HEK293T (cell line): ENCODE results near the gene SGCA.

Source experiments
- ARNT ChIP-seq: fragments of 450-650 bp; IDR thresholded peaks from 2 replicates; pipeline ENCODE4 v1.6.1; 2017; ENCODE audit warnings: mild to moderate bottlenecking
- BHLHE40 ChIP-seq: fragments of 450-650 bp; IDR thresholded peaks from 2 replicates; pipeline ENCODE4 v1.6.1; 2016; ENCODE audit warnings: mild to moderate bottlenecking, moderate library complexity, borderline replicate concordance
- CTBP1 ChIP-seq: fragments of 450-650 bp; IDR thresholded peaks from 2 replicates; pipeline ENCODE4 v1.6.1; 2016; ENCODE audit warnings: borderline replicate concordance
- ELF4 ChIP-seq: fragments of 450-650 bp; IDR thresholded peaks from 2 replicates; pipeline ENCODE4 v1.6.1; 2017; ENCODE audit warnings: antibody characterized with exemption
- FOXA1 ChIP-seq: fragments of 450-650 bp; IDR thresholded peaks from 2 replicates; pipeline ENCODE4 v1.6.1; 2016; ENCODE audit warnings: mild to moderate bottlenecking
- FOXK2 ChIP-seq: fragments of 450-650 bp; IDR thresholded peaks from 2 replicates; pipeline ENCODE4 v1.6.1; 2016; ENCODE audit warnings: mild to moderate bottlenecking
- FOXM1 ChIP-seq: fragments of 450-650 bp; IDR thresholded peaks from 2 replicates; pipeline ENCODE4 v1.6.1; 2017; ENCODE audit warnings: mild to moderate bottlenecking, borderline replicate concordance
- HDGF ChIP-seq: fragments of 450-650 bp; IDR thresholded peaks from 2 replicates; pipeline ENCODE4 v1.6.1; 2017; ENCODE audit warnings: antibody characterized with exemption, borderline replicate concordance
- L3MBTL2 ChIP-seq: fragments of 450-650 bp; conservative IDR thresholded peaks from 2 replicates; pipeline ENCODE4 v1.6.1; 2016; ENCODE audit warnings: mild to moderate bottlenecking
- LEF1 ChIP-seq: fragments of 450-650 bp; IDR thresholded peaks from 2 replicates; pipeline ENCODE4 v1.6.1; 2017; ENCODE audit warnings: mild to moderate bottlenecking, borderline replicate concordance
- NFRKB ChIP-seq: fragments of 450-650 bp; IDR thresholded peaks from 2 replicates; pipeline ENCODE4 v1.6.1; 2016; ENCODE audit warnings: mild to moderate bottlenecking, moderate library complexity
- SP1 ChIP-seq: fragments of 450-650 bp; IDR thresholded peaks from 2 replicates; pipeline ENCODE4 v1.6.1; 2017
- SUZ12 ChIP-seq: fragments of 450-650 bp; IDR thresholded peaks from 2 replicates; pipeline ENCODE4 v1.6.1; 2016; ENCODE audit warnings: mild to moderate bottlenecking

- TF ChIP-seq L3MBTL2 = no peak
- TF ChIP-seq FOXM1 = no peak
- no peak for TF ChIP-seq FOXK2
- TF ChIP-seq BHLHE40 = no peak
- no peak for TF ChIP-seq SP1
- no peak for TF ChIP-seq FOXA1
- no peak for TF ChIP-seq HDGF
- no peak for TF ChIP-seq ARNT
- TF ChIP-seq CTBP1 = no peak
- no peak for TF ChIP-seq LEF1
- TF ChIP-seq ELF4 = no peak
- no peak for TF ChIP-seq NFRKB
- TF ChIP-seq SUZ12 = no peak
Measured at GRCh38 chr17:50172936-50173334, 7.1 kb downstream of the SGCA start.
